PC-9 (cell line): ENCODE results near the gene ZNF214. TPM values are rescaled to one million over a fixed set of nuclear protein-coding genes. Genes with fewer than 3 reads are reported as not detected.

Experiments used
- BruUV-seq: library from RNA; stranded (reverse); fragments of 400-500 nt; replicated peaks from 2 replicates; lab custom pipeline; 2021; lab: Mats Ljungman, UMichigan
- CTCF ChIA-PET: fragments of 300-600 bp; sonication (Branson Sonifier 250); formaldehyde crosslinking; loops from one replicate; lab custom pipeline; 2022; ENCODE audit warnings: antibody characterized with exemption; lab: Charles Lee
- POLR2A ChIA-PET: fragments of 300-600 bp; sonication (Branson Sonifier 250); formaldehyde crosslinking; loops from one replicate; lab custom pipeline; 2022; ENCODE audit warnings: antibody characterized with exemption; ENCODE audit not compliant: unreplicated experiment; lab: Charles Lee
- DNase-seq, 2 experiments: peaks; one replicate each; pipeline versions ENCODE4 v3.0.0 to v3.0.0-alpha.2; 2015 to 2022; ENCODE audit warnings: mixed read lengths in 1 of 2
- H2AFZ ChIP-seq: fragments of 200-600 bp; sonication (generic); 2 replicates; pipeline ENCODE4 v1.8.1; 2017; ENCODE audit warnings: antibody characterized with exemption
- H3F3A ChIP-seq: fragments of 200-600 bp; sonication (generic); 2 replicates; pipeline ENCODE4 v1.8.1; 2017; ENCODE audit warnings: antibody characterized with exemption, mild to moderate bottlenecking, low read depth; ENCODE audit not compliant: insufficient read depth
- H3K27ac ChIP-seq: fragments of 200-600 bp; sonication (generic); 2 replicates; pipeline ENCODE4 v1.6.1; 2016; ENCODE audit warnings: mixed run types
- H3K27me3 ChIP-seq: fragments of 200-600 bp; sonication (generic); 2 replicates; pipeline ENCODE4 v1.6.1; 2016; ENCODE audit warnings: low read depth, mixed run types; ENCODE audit not compliant: insufficient read depth
- H3K36me3 ChIP-seq: fragments of 200-600 bp; sonication (generic); 2 replicates; pipeline ENCODE4 v1.6.1; 2016; ENCODE audit warnings: low read depth, mixed run types
- H3K4me1 ChIP-seq: fragments of 200-600 bp; sonication (generic); replicated peaks from 2 replicates; pipeline ENCODE4 v1.6.1; 2016; ENCODE audit warnings: mixed run types; ENCODE audit not compliant: insufficient read depth
- H3K4me2 ChIP-seq: fragments of 200-600 bp; sonication (generic); 2 replicates; pipeline ENCODE4 v1.6.1; 2017; ENCODE audit warnings: mixed run types
- H3K4me3 ChIP-seq: fragments of 200-600 bp; sonication (generic); 2 replicates; pipeline ENCODE4 v1.6.1; 2016; ENCODE audit warnings: mixed run types
- H3K79me2 ChIP-seq: fragments of 200-600 bp; sonication (generic); 2 replicates; pipeline ENCODE4 v1.6.1; 2017; ENCODE audit warnings: low read depth, mixed run types
- H3K9me2 ChIP-seq: fragments of 200-600 bp; sonication (generic); 2 replicates; pipeline ENCODE4 v1.8.1; 2017; ENCODE audit warnings: mild to moderate bottlenecking; ENCODE audit not compliant: insufficient read depth
- H3K9me3 ChIP-seq: fragments of 200-600 bp; sonication (generic); 2 replicates; pipeline ENCODE4 v1.8.1; 2016; ENCODE audit warnings: low read depth; ENCODE audit not compliant: insufficient read depth
- H4K20me1 ChIP-seq: fragments of 200-600 bp; sonication (generic); 2 replicates; pipeline ENCODE4 v1.8.1; 2017; ENCODE audit not compliant: insufficient read depth
- CTCF ChIP-seq: fragments of 200-600 bp; sonication (generic); conservative IDR thresholded peaks from 2 replicates; pipeline ENCODE4 v1.6.1; 2017; ENCODE audit warnings: mixed run types, antibody characterized with exemption, mild to moderate bottlenecking, moderate library complexity
- EZH2 ChIP-seq: fragments of 200-600 bp; sonication (generic); IDR thresholded peaks from 2 replicates; pipeline ENCODE4 v1.8.0; 2017; ENCODE audit warnings: antibody characterized with exemption, low read depth
- intact Hi-C: fragments of 100-400 bp; cut with micrococcal nuclease; formaldehyde crosslinking; loops from one replicate; pipeline ENCODE4 v1.10.0; 2022; ENCODE audit not compliant: unreplicated experiment
- total RNA-seq: library from RNA; stranded (reverse); gene quantifications from 2 replicates; pipeline ENCODE4 v1.2.3, GENCODE V29; 2021

ZNF214 gene
- total RNA-seq, 1 experiment from 2014 or later: 0.55 TPM

DNA sequence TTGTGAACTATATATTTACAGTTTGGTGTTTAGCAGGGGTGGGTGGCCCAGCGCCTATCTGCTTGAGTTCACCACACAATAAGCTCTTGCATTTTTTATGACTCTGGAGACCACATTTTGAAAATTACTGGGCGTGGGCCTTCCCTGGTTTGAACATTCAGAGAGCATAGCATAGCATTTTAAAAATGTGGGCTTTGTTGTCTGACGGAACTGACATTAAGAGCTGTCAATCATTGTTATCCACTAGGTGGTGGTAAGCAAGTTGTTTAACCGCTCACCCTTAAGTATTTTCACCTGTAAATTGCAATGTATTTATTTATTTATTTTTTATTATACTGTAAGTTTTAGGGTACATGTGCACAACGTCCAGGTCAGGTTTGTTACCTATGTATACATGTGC lies 1.2 kb upstream of the ZNF214 start:
- Histone ChIP-seq H4K20me1 (no peaks in the 10 kb centered on the region), H3K4me2 (no peak overlapping the region), H3K9me2 (no peaks in the 10 kb centered on the region), H3K36me3 (no peaks in the 10 kb centered on the region), H3K27me3 (no peaks in the 10 kb centered on the region), H3F3A (no peaks in the 10 kb centered on the region), H3K79me2 (no peaks in the 10 kb centered on the region), H2AFZ (no peak overlapping the region), H3K9me3 (no peaks in the 10 kb centered on the region), H3K4me3 (no peak overlapping the region), H3K4me1 (no peaks in the 10 kb centered on the region), H3K27ac (no peak overlapping the region)
- ChIA-PET CTCF (no interaction called here), POLR2A (no interaction called here)
- TF ChIP-seq EZH2 (no peak), CTCF (no peak)
- no peak for DNase-seq
- intact Hi-C loops: no loop called here
- no TSS peak for BruUV-seq

- POLR2A ChIA-PET: no interaction called here
- Histone ChIP-seq H3K9me3 (no peaks in the 10 kb centered on the region), H3K4me1 (no peaks in the 10 kb centered on the region), H2AFZ (no peak overlapping the region), H4K20me1 (no peaks in the 10 kb centered on the region), H3K27ac (no peak overlapping the region), H3K4me3 (no peak overlapping the region), H3K27me3 (no peaks in the 10 kb centered on the region), H3K36me3 (no peaks in the 10 kb centered on the region), H3K4me2 (peak overlapping the region; percentile 28; the same call in 1 of the 2 replicates), H3K79me2 (no peaks in the 10 kb centered on the region), H3K9me2 (no peaks in the 10 kb centered on the region), H3F3A (no peaks in the 10 kb centered on the region)
- intact Hi-C loops: no loop called here
- CTCF ChIA-PET: no interaction called here
- DNase-seq: no peak
- BruUV-seq: TSS peak; percentile 36
- TF ChIP-seq CTCF: no peak
- no peak for TF ChIP-seq EZH2
These were observed 505 bp downstream of the ZNF214 start for GRCh38 chr11:7019500-7020182.

DNA sequence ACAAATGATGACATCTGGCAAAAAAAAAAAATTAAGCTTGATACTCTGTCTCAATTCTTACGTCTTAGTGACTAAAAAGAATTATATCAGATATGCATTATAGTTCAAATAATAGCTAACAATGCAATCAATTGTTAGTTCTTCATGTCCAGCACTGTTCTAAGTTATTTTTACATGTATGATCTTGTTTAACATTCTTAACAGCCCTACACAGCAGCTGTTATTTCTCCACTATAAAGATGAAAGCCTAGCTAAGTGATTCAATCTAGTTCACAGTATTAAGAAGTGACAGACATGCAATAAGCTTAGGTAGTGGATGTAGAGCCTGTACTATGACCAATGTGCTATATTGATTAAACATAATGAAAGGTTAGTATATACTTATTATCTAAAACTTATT lies 4.1 kb downstream of the ZNF214 start:
- no peak overlapping the region for H3K4me2 ChIP-seq
- no peak for DNase-seq
- no peaks in the 10 kb centered on the region for H3K79me2 ChIP-seq
- TF ChIP-seq CTCF: no peak
- TF ChIP-seq EZH2: no peak
- no peaks in the 10 kb centered on the region for H3F3A ChIP-seq
- H3K9me2 ChIP-seq: no peaks in the 10 kb centered on the region
- no TSS peak for BruUV-seq
- H3K36me3 ChIP-seq: no peaks in the 10 kb centered on the region
- ChIA-PET POLR2A (no interaction called here), CTCF (interaction anchor here (0.6 kb wide), 1 partner anchor 339 kb away, joined by 3 read pairs; no protein-coding TSS in a partner anchor)
- no peaks in the 10 kb centered on the region for H3K27me3 ChIP-seq
- no peak overlapping the region for H3K4me3 ChIP-seq
- intact Hi-C loops: no loop called here
- no peaks in the 10 kb centered on the region for H3K4me1 ChIP-seq
- H4K20me1 ChIP-seq: no peaks in the 10 kb centered on the region
- H3K9me3 ChIP-seq: no peaks in the 10 kb centered on the region
- no peak overlapping the region for H2AFZ ChIP-seq
- H3K27ac ChIP-seq: no peak overlapping the region
